ENCODE measurements around the gene PRIMA1.

The PRIMA1 gene

GRCh38 chr14:93794756-93795155 lies 6.5 kb upstream of the PRIMA1 start:
- DNase-seq (ENCODE audit: low spot score) = no peak

- DNase-seq (ENCODE audit: low spot score) = no peak
Measured at GRCh38 chr14:93793555-93794324, 5.5 kb upstream of the PRIMA1 start.

GRCh38 chr14:93792391-93792790 lies 4.1 kb upstream of the PRIMA1 start:
- DNase-seq (ENCODE audit: low spot score) = no peak

GRCh38 chr14:93790966-93791365 lies 2.7 kb upstream of the PRIMA1 start:
- DNase-seq (ENCODE audit: low spot score) = no peak

GRCh38 chr14:93789228-93790130 lies 1.2 kb upstream of the PRIMA1 start:
- no peak for DNase-seq (ENCODE audit: low spot score)

GRCh38 chr14:93788543-93789227 lies 400 bp upstream of the PRIMA1 start:
- DNase-seq (ENCODE audit: low spot score) = peak; percentile 71

GRCh38 chr14:93787465-93788292 lies 606 bp downstream of the PRIMA1 start:
- peak; percentile 73 for DNase-seq (ENCODE audit: low spot score)

- no peak for DNase-seq (ENCODE audit: low spot score)
Measured at GRCh38 chr14:93785423-93785822, 2.9 kb downstream of the PRIMA1 start.

GRCh38 chr14:93784878-93785277 lies 3.4 kb downstream of the PRIMA1 start:
- no peak for DNase-seq (ENCODE audit: low spot score)

GRCh38 chr14:93780813-93781400 lies 7.4 kb downstream of the PRIMA1 start:
- DNase-seq (ENCODE audit: low spot score) = no peak

- DNase-seq (ENCODE audit: low spot score) = no peak
Measured at GRCh38 chr14:93778856-93779629, 9.2 kb downstream of the PRIMA1 start.

GRCh38 chr14:93778453-93778852 lies 9.8 kb downstream of the PRIMA1 start:
- DNase-seq (ENCODE audit: low spot score) = no peak

- DNase-seq (ENCODE audit: low spot score) = no peak
Measured at GRCh38 chr14:93775744-93776143, 12.5 kb downstream of the PRIMA1 start.

- DNase-seq (ENCODE audit: low spot score) = no peak
Measured at GRCh38 chr14:93775158-93775557, 13.1 kb downstream of the PRIMA1 start.

- DNase-seq (ENCODE audit: low spot score) = no peak
Measured at GRCh38 chr14:93772263-93772662, 16.0 kb downstream of the PRIMA1 start.

- DNase-seq (ENCODE audit: low spot score) = no peak
Measured at GRCh38 chr14:93765970-93766369, 22.3 kb downstream of the PRIMA1 start.

GRCh38 chr14:93765155-93765554 lies 23.1 kb downstream of the PRIMA1 start:
- DNase-seq (ENCODE audit: low spot score) = no peak

GRCh38 chr14:93764211-93764659 lies 24.1 kb downstream of the PRIMA1 start:
- DNase-seq (ENCODE audit: low spot score) = no peak

GRCh38 chr14:93759719-93760307 lies 28.5 kb downstream of the PRIMA1 start:
- no peak for DNase-seq (ENCODE audit: low spot score)

- no peak for DNase-seq (ENCODE audit: low spot score)
Measured at GRCh38 chr14:93757206-93757605, 31.1 kb downstream of the PRIMA1 start.

All from ecto neural progenitor cell (in vitro differentiated cells).